ENCODE measurements around the gene TRPM3.

Gene TRPM3

GRCh38 chr9:71119746-71120145, 1.7 kb downstream of the TRPM3 start:
- Mint-ChIP-seq H3K9me3 (ENCODE audit: low read depth) (no peaks in the 10 kb centered on the region), H3K4me1 (ENCODE audit: low read depth) (no peaks in the 10 kb centered on the region), H3K27me3 (peaks cover 1% of the 10 kb centered on the region), H3K4me3 (no peak overlapping the region), H3K27ac (no peak overlapping the region), H3K36me3 (no peaks in the 10 kb centered on the region)

GRCh38 chr9:71118324-71118723, 3.1 kb downstream of the TRPM3 start:
- H3K4me3 Mint-ChIP-seq, result no peak overlapping the region
- no peaks in the 10 kb centered on the region for H3K9me3 Mint-ChIP-seq (ENCODE audit: low read depth)
- H3K27ac Mint-ChIP-seq, result no peak overlapping the region
- peaks cover 2% of the 10 kb centered on the region for H3K27me3 Mint-ChIP-seq
- no peaks in the 10 kb centered on the region for H3K4me1 Mint-ChIP-seq (ENCODE audit: low read depth)
- H3K36me3 Mint-ChIP-seq, result no peaks in the 10 kb centered on the region

- Mint-ChIP-seq H3K4me1 (ENCODE audit: low read depth) (no peaks in the 10 kb centered on the region), H3K36me3 (no peaks in the 10 kb centered on the region), H3K27ac (no peak overlapping the region), H3K27me3 (peaks cover 1% of the 10 kb centered on the region), H3K4me3 (no peak overlapping the region), H3K9me3 (ENCODE audit: low read depth) (no peaks in the 10 kb centered on the region)
Measured at GRCh38 chr9:71115448-71115975, 5.9 kb downstream of the TRPM3 start.

- no peaks in the 10 kb centered on the region for H3K36me3 Mint-ChIP-seq
- H3K4me1 Mint-ChIP-seq (ENCODE audit: low read depth), result no peaks in the 10 kb centered on the region
- H3K27me3 Mint-ChIP-seq, result peaks cover 1% of the 10 kb centered on the region
- H3K9me3 Mint-ChIP-seq (ENCODE audit: low read depth), result no peaks in the 10 kb centered on the region
- no peak overlapping the region for H3K27ac Mint-ChIP-seq
- H3K4me3 Mint-ChIP-seq, result no peak overlapping the region
Measured at GRCh38 chr9:71112866-71113265, 8.6 kb downstream of the TRPM3 start.

GRCh38 chr9:71108937-71109336, 12.5 kb downstream of the TRPM3 start:
- Mint-ChIP-seq H3K9me3 (ENCODE audit: low read depth) (peaks cover 3% of the 10 kb centered on the region), H3K4me3 (no peak overlapping the region), H3K27ac (no peak overlapping the region), H3K36me3 (no peaks in the 10 kb centered on the region), H3K27me3 (peaks cover 1% of the 10 kb centered on the region), H3K4me1 (ENCODE audit: low read depth) (no peaks in the 10 kb centered on the region)

GRCh38 chr9:71106992-71107391, 14.4 kb downstream of the TRPM3 start:
- no peaks in the 10 kb centered on the region for H3K36me3 Mint-ChIP-seq
- H3K4me1 Mint-ChIP-seq (ENCODE audit: low read depth), result no peaks in the 10 kb centered on the region
- H3K27ac Mint-ChIP-seq, result no peak overlapping the region
- H3K27me3 Mint-ChIP-seq, result peaks cover 1% of the 10 kb centered on the region
- H3K4me3 Mint-ChIP-seq, result no peak overlapping the region
- H3K9me3 Mint-ChIP-seq (ENCODE audit: low read depth), result peaks cover 3% of the 10 kb centered on the region

- H3K27me3 Mint-ChIP-seq, result peaks cover 1% of the 10 kb centered on the region
Measured at GRCh38 chr9:71105192-71105591, 16.2 kb downstream of the TRPM3 start.

GRCh38 chr9:71098801-71099200, 22.6 kb downstream of the TRPM3 start:
- Mint-ChIP-seq H3K4me1 (ENCODE audit: low read depth) (no peaks in the 10 kb centered on the region), H3K9me3 (ENCODE audit: low read depth) (no peaks in the 10 kb centered on the region), H3K27ac (no peak overlapping the region), H3K4me3 (no peak overlapping the region), H3K36me3 (no peaks in the 10 kb centered on the region), H3K27me3 (no peaks in the 10 kb centered on the region)

More at GRCh38 chr9:71105192-71105591, 16.2 kb downstream of the TRPM3 start:
- Mint-ChIP-seq H3K9me3 (ENCODE audit: low read depth) (peaks cover 3% of the 10 kb centered on the region), H3K4me3 (no peak overlapping the region), H3K27ac (no peak overlapping the region), H3K36me3 (no peaks in the 10 kb centered on the region), H3K4me1 (ENCODE audit: low read depth) (no peaks in the 10 kb centered on the region)

GRCh38 chr9:71097671-71098070, 23.8 kb downstream of the TRPM3 start:
- H3K27ac Mint-ChIP-seq, result no peak overlapping the region
- no peaks in the 10 kb centered on the region for H3K27me3 Mint-ChIP-seq
- H3K9me3 Mint-ChIP-seq (ENCODE audit: low read depth), result no peaks in the 10 kb centered on the region
- no peaks in the 10 kb centered on the region for H3K36me3 Mint-ChIP-seq
- no peaks in the 10 kb centered on the region for H3K4me1 Mint-ChIP-seq (ENCODE audit: low read depth)
- no peak overlapping the region for H3K4me3 Mint-ChIP-seq

- H3K27ac Mint-ChIP-seq, result no peak overlapping the region
- no peaks in the 10 kb centered on the region for H3K27me3 Mint-ChIP-seq
- H3K9me3 Mint-ChIP-seq (ENCODE audit: low read depth), result no peaks in the 10 kb centered on the region
- H3K36me3 Mint-ChIP-seq, result no peaks in the 10 kb centered on the region
- H3K4me3 Mint-ChIP-seq, result no peak overlapping the region
- H3K4me1 Mint-ChIP-seq (ENCODE audit: low read depth), result no peaks in the 10 kb centered on the region
Measured at GRCh38 chr9:71096421-71097108, 24.9 kb downstream of the TRPM3 start.

GRCh38 chr9:71094708-71095251, 26.6 kb downstream of the TRPM3 start:
- H3K27me3 Mint-ChIP-seq, result no peaks in the 10 kb centered on the region
- H3K9me3 Mint-ChIP-seq (ENCODE audit: low read depth), result no peaks in the 10 kb centered on the region
- H3K36me3 Mint-ChIP-seq, result no peaks in the 10 kb centered on the region
- no peaks in the 10 kb centered on the region for H3K4me1 Mint-ChIP-seq (ENCODE audit: low read depth)
- H3K27ac Mint-ChIP-seq, result no peak overlapping the region
- H3K4me3 Mint-ChIP-seq, result no peak overlapping the region

GRCh38 chr9:71090896-71091295, 30.5 kb downstream of the TRPM3 start:
- no peak overlapping the region for H3K4me3 Mint-ChIP-seq
- H3K27me3 Mint-ChIP-seq, result no peaks in the 10 kb centered on the region
- H3K9me3 Mint-ChIP-seq (ENCODE audit: low read depth), result no peaks in the 10 kb centered on the region
- H3K27ac Mint-ChIP-seq, result no peak overlapping the region
- H3K4me1 Mint-ChIP-seq (ENCODE audit: low read depth), result no peaks in the 10 kb centered on the region
- no peaks in the 10 kb centered on the region for H3K36me3 Mint-ChIP-seq

GRCh38 chr9:71079451-71079850, 42.0 kb downstream of the TRPM3 start:
- Mint-ChIP-seq H3K27me3 (peaks cover 4% of the 10 kb centered on the region), H3K9me3 (ENCODE audit: low read depth) (no peaks in the 10 kb centered on the region), H3K4me3 (no peak overlapping the region), H3K27ac (no peak overlapping the region), H3K4me1 (ENCODE audit: low read depth) (no peaks in the 10 kb centered on the region), H3K36me3 (no peaks in the 10 kb centered on the region)

- Mint-ChIP-seq H3K27me3 (peaks cover 4% of the 10 kb centered on the region), H3K36me3 (no peaks in the 10 kb centered on the region), H3K4me3 (no peak overlapping the region), H3K9me3 (ENCODE audit: low read depth) (no peaks in the 10 kb centered on the region), H3K27ac (no peak overlapping the region), H3K4me1 (ENCODE audit: low read depth) (no peaks in the 10 kb centered on the region)
Measured at GRCh38 chr9:71076096-71076495, 45.3 kb downstream of the TRPM3 start.

GRCh38 chr9:71073494-71073893, 47.9 kb downstream of the TRPM3 start:
- no peak overlapping the region for H3K4me3 Mint-ChIP-seq

GRCh38 chr9:71072587-71072986, 48.8 kb downstream of the TRPM3 start:
- Mint-ChIP-seq H3K9me3 (ENCODE audit: low read depth) (no peaks in the 10 kb centered on the region), H3K27ac (no peak overlapping the region), H3K4me1 (ENCODE audit: low read depth) (no peaks in the 10 kb centered on the region), H3K36me3 (no peaks in the 10 kb centered on the region), H3K4me3 (no peak overlapping the region), H3K27me3 (peaks cover 4% of the 10 kb centered on the region)

More at GRCh38 chr9:71073494-71073893, 47.9 kb downstream of the TRPM3 start:
- no peaks in the 10 kb centered on the region for H3K9me3 Mint-ChIP-seq (ENCODE audit: low read depth)
- H3K4me1 Mint-ChIP-seq (ENCODE audit: low read depth), result no peaks in the 10 kb centered on the region
- peaks cover 4% of the 10 kb centered on the region for H3K27me3 Mint-ChIP-seq
- no peak overlapping the region for H3K27ac Mint-ChIP-seq
- H3K36me3 Mint-ChIP-seq, result no peaks in the 10 kb centered on the region
